Psoas muscle (tissue), 8 donors: Measurements from ENCODE around the gene FOCAD. TPM values are rescaled to one million over a fixed set of nuclear protein-coding genes. Genes with fewer than 3 reads are reported as not detected.

ENCODE experiments used
- ATAC-seq, 4 donors: fragments of 200-7000 bp; cut with Tn5 transposase; one replicate each; pipeline ENCODE4 v1.9.1; 2020; ENCODE audit warnings: moderate library complexity in 3 of 4, mild to moderate bottlenecking in 2 of 4
- DNase-seq, 2 donors: peaks; one replicate each; pipeline ENCODE4 v3.0.0-alpha.2; 2020
- H3K27ac ChIP-seq: fragments of 200-600 bp; one replicate; pipeline ENCODE4 v1.8.0; 2022
- H3K27me3 ChIP-seq, 3 donors: fragments of 200-600 bp in 1 of 3; one replicate each; pipeline versions ENCODE4 v1.6.1 to v1.8.0; 2013 to 2022; ENCODE audit warnings: low read length in 2 of 3, mild to moderate bottlenecking in 2 of 3, moderate library complexity in 1 of 3; ENCODE audit not compliant: insufficient read depth in 3 of 3
- H3K36me3 ChIP-seq, 2 donors: fragments of 200-600 bp in 1 of 2; one replicate each; pipeline versions ENCODE4 v1.6.1 to v1.8.0; 2013 to 2022; ENCODE audit warnings: low read depth in 1 of 2, mild to moderate bottlenecking in 1 of 2, moderate library complexity in 1 of 2; ENCODE audit not compliant: insufficient read depth in 1 of 2
- H3K4me1 ChIP-seq: fragments of 200-600 bp; one replicate; pipeline ENCODE4 v1.8.0; 2022
- H3K4me3 ChIP-seq: fragments of 200-600 bp; one replicate; pipeline ENCODE4 v1.8.0; 2022; ENCODE audit warnings: mild to moderate bottlenecking
- H3K9me3 ChIP-seq: fragments of 200-600 bp; one replicate; pipeline ENCODE4 v1.8.0; 2022
- WGBS, 3 donors: extraction: QIAGEN DNeasy Blood & Tissue Kit; methylation state at CpG; one replicate each; pipeline versions ENCODE4 v1.1.6 to v1.1.7; 2013; 5-methylcytosine and 5-hydroxymethylcytosine counted together
- intact Hi-C, 2 donors: fragments of 100-400 bp; cut with DNase I; formaldehyde crosslinking; loops; one replicate each; pipeline versions ENCODE4 v1.11.0 to v1.14.2; 2022
- polyA plus RNA-seq, 3 donors: library from polyadenylated mRNA; stranded (reverse); fragments of 200-250 nt; gene quantifications; one replicate each; pipeline ENCODE4 v1.2.3, GENCODE V29; 2013
- total RNA-seq, 4 donors: library from RNA; stranded (reverse); fragmentation: NEBNext Ultra II Directional in 2 of 4; extraction: Animal tissue kit (Norgen Biotek cat#: 25700) in 2 of 4; gene quantifications; one replicate each; pipeline versions ENCODE4 v1.2.1 to v1.2.4, GENCODE V29; 2021 to 2023
- TF ChIP-seq, protein P1 (sequence below): fragments of 200-600 bp; IDR thresholded peaks from one replicate; pipeline ENCODE4 v1.8.0; 2022; ENCODE audit warnings: antibody characterized with exemption
- donor health status: healthy with polysubstance abuse.
- donor health status: DM: no; HTN: no; CAD: no; lungs with moderate emphysema.
- donor health status: Bipolar disorder and iron deficiency.
- donor health status: healthy.
- donor health status: DM: yes; HTN: yes; CAD: no.
- donor health status: DM: no; HTN: no; CAD: no.
- donor health status: DM: no; HTN: no; CAD: no.
- donor health status: DM: yes; HTN: yes; CAD: no.

FOCAD gene
- total and polyA plus RNA-seq, 7 donors: 5.8 to 24.8 (median 12.1) TPM

DNA sequence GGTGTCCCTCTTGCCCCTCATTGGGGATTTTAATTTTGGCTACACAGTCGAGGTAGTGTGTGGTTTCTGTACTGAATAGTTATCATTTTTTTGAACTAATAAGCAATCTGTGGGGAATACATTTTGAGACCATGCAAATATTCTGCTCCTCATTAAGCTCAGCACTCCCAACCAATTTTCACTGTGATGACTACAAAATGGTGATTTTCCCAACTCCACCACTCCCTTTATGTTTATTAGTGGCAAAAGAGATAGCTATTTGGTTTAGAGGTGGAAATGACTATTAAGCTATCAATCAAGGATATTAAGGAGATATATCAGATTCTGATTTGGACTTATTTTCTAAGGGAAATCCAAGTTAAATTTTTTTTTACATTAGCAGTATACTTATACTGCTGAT is 62.9 kb downstream of the FOCAD start:
- intact Hi-C loops: no loop called here

DNA sequence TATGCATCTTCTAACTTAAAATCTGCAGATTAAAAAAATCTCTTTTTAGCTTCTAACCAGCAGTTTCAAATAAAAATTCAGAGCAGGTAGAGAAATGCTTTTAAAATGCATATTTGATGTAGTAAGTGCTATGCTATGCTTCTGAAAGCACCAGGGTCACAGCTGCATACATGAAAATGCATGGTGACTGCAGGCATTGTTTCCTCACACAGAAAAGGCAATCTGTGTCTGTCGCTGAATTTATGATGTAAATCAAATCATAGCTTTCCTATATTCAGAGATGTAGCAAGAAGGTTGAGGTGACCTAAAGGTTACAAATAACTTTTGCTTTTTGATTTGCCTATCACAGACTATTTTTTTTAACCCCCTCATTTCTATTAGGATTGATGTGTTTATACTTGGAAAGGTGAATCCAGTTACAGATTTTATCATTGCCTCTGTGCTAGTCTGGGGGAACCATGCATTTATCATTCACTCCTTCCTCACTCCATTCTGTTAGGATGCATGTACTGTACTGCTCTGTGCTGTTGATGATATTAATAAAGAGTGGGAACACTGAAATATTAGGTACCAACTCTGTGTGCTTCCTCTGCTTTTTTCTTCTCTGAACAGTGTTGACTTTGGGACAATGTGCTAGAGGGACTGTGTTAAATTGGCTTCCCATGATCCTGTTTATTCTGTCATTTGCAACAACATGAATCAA is 65.6 kb downstream of the FOCAD start:
- Histone ChIP-seq H3K4me3 (no peak overlapping the region), H3K27me3 (no peaks in the 10 kb centered on the region), H3K27ac (no peak overlapping the region), H3K36me3 (peaks cover 0 to 3% of the 10 kb centered on the region in 2 donors), H3K4me1 (no peaks in the 10 kb centered on the region), H3K9me3 (no peaks in the 10 kb centered on the region)
- TF ChIP-seq, protein P1, sequence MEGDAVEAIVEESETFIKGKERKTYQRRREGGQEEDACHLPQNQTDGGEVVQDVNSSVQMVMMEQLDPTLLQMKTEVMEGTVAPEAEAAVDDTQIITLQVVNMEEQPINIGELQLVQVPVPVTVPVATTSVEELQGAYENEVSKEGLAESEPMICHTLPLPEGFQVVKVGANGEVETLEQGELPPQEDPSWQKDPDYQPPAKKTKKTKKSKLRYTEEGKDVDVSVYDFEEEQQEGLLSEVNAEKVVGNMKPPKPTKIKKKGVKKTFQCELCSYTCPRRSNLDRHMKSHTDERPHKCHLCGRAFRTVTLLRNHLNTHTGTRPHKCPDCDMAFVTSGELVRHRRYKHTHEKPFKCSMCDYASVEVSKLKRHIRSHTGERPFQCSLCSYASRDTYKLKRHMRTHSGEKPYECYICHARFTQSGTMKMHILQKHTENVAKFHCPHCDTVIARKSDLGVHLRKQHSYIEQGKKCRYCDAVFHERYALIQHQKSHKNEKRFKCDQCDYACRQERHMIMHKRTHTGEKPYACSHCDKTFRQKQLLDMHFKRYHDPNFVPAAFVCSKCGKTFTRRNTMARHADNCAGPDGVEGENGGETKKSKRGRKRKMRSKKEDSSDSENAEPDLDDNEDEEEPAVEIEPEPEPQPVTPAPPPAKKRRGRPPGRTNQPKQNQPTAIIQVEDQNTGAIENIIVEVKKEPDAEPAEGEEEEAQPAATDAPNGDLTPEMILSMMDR: no peak
- DNase-seq (no peak), ATAC-seq (no peak)
- WGBS, 3 donors: 66 to 88% (median 85%) methylated on average over 1 of the region's 1 CpG
- intact Hi-C loops: no loop called here

More for the DNA sequence above, 62.9 kb downstream of the FOCAD start:
- no peaks in the 10 kb centered on the region for H3K4me1 ChIP-seq
- DNase-seq (no peak), ATAC-seq (no peak)
- H3K27me3 ChIP-seq: no peaks in the 10 kb centered on the region
- H3K9me3 ChIP-seq: no peaks in the 10 kb centered on the region
- WGBS, 3 donors: 59 to 77% (median 60%) methylated on average over 1 of the region's 1 CpG
- TF ChIP-seq, protein P1: no peak
- H3K4me3 ChIP-seq: no peak overlapping the region
- H3K36me3 ChIP-seq: peaks cover 3 to 4% of the 10 kb centered on the region in 2 donors
- no peak overlapping the region for H3K27ac ChIP-seq

DNA sequence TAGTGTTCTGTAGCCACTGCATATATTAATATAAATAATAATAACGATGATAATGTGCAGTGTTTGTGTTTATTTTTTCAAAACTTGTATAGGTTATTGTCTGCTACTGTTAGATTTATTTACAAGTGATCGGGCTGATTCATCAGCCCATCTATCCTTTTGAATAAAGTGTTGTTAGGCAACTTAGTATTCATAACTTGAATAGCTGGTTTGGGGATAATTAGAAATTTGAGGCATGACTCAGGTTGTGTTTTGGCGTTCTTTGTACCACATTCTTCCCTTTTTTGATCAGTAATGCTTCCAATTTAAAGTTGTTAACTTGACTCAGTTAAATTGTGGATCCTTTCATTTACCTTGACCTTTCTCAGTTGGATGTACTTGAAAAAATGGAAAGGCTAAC is 69.7 kb downstream of the FOCAD start:
- no peak for ATAC-seq
- Histone ChIP-seq H3K27ac (no peak overlapping the region), H3K36me3 (peaks cover 0 to 11% of the 10 kb centered on the region in 2 donors), H3K27me3 (no peaks in the 10 kb centered on the region), H3K9me3 (no peaks in the 10 kb centered on the region), H3K4me1 (no peaks in the 10 kb centered on the region), H3K4me3 (no peak overlapping the region)
- WGBS, 3 donors: 94 to 96% (median 96%) methylated on average over 3 of the region's 3 CpGs
- DNase-seq: no peak
- TF ChIP-seq, protein P1: no peak
- intact Hi-C loops: no loop called here

DNA sequence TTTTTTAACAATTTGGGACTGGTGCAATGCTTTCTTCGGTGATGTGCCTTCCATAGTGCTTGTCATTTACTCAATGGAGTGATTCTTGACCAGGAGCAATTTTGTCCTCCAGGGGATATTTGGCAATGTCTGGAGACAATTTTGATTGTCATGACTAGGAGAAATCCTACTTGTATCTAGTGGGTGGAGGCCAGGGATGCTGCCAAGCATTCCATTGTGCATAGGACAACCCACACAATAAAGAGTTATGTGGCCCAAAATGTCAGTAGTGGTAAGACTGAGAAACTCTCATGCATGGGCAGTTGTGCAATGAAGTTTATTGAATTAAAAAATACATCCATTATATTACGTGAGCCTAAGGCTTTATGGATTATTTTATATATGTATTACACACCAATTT is 70.5 kb downstream of the FOCAD start:
- peaks cover 0 to 12% of the 10 kb centered on the region in 2 donors for H3K36me3 ChIP-seq
- 97 to 98% (median 98%) methylated on average over 2 of the region's 2 CpGs for WGBS, 3 donors
- no peaks in the 10 kb centered on the region for H3K27me3 ChIP-seq
- ATAC-seq (no peak), DNase-seq (no peak)
- H3K27ac ChIP-seq: no peak overlapping the region
- no peaks in the 10 kb centered on the region for H3K4me1 ChIP-seq
- no peak overlapping the region for H3K4me3 ChIP-seq
- TF ChIP-seq, protein P1: no peak
- intact Hi-C loops: no loop called here
- H3K9me3 ChIP-seq: no peaks in the 10 kb centered on the region
